ENCODE measurements around the gene OR13D1.

DNA sequence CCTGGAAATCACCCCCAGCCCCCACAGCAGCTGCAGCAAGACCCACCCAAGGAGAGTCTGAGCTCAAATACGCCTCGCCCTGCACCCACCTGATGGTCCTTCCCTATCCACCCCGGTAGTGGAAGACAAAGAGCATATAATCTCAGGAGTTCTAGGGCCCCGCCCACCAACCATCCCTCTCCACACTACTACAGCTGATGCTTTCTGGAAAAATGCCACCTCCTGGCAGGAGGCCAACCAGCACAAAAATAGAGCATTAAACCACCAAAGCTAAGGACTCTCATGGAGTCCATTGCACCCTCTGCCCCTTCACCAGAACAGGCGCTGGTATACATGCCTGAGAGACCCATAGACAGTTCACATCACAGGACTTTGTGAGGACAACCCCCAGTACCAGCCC lies 30.7 kb downstream of the OR13D1 start:
- TF ChIP-seq CTCF (conservative IDR thresholded peaks at IDR 0.05) (no peak), ZFX (IDR thresholded peaks at IDR 0.05) (no peak)
